GM06990 (cell line): ENCODE results near the gene PODN.

Source experiments
- DNase-seq: peaks from one replicate; pipeline ENCODE4 v3.0.0-alpha.2; 2011; ENCODE audit not compliant: insufficient read length; ENCODE audit errors: extremely low read depth
- H3K27me3 ChIP-seq: replicated peaks from 2 replicates; pipeline ENCODE4 v1.6.0; 2011; ENCODE audit warnings: low read length; ENCODE audit not compliant: control insufficient read depth, insufficient read depth
- H3K36me3 ChIP-seq: 2 replicates; pipeline ENCODE4 v1.5.1; 2011; ENCODE audit warnings: low read length; ENCODE audit not compliant: control insufficient read depth, insufficient read depth
- H3K4me3 ChIP-seq: replicated peaks from 2 replicates; pipeline ENCODE4 v1.5.1; 2011; ENCODE audit warnings: low read depth, mild to moderate bottlenecking, control low read depth, low read length
- TF ChIP-seq, protein P1 (sequence below): IDR thresholded peaks from 2 replicates; pipeline ENCODE4 v1.5.1; 2011; ENCODE audit warnings: low read length, control low read depth, mild to moderate bottlenecking, inconsistent platforms; ENCODE audit not compliant: insufficient read depth, poor library complexity, severe bottlenecking

Gene PODN

DNA sequence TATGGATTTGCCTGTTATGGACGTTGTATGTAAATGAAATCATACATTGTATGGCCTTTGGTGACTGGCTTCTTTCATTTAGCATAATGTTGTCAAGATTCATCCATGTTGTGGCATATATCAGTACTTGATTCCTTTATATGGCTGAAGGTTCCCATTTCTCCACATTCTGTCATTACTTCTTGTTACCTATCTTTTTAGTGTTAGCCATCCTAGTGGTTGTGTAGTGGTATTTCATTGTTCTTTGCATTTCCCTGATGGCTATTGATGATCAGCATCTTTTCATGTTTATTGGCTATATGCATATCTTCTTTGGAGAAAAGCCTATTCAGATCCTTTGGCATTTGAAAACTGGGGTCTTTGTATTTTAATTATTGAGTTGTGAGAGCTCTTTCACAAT is 39.8 kb upstream of the PODN start:
- TF ChIP-seq, protein P1, sequence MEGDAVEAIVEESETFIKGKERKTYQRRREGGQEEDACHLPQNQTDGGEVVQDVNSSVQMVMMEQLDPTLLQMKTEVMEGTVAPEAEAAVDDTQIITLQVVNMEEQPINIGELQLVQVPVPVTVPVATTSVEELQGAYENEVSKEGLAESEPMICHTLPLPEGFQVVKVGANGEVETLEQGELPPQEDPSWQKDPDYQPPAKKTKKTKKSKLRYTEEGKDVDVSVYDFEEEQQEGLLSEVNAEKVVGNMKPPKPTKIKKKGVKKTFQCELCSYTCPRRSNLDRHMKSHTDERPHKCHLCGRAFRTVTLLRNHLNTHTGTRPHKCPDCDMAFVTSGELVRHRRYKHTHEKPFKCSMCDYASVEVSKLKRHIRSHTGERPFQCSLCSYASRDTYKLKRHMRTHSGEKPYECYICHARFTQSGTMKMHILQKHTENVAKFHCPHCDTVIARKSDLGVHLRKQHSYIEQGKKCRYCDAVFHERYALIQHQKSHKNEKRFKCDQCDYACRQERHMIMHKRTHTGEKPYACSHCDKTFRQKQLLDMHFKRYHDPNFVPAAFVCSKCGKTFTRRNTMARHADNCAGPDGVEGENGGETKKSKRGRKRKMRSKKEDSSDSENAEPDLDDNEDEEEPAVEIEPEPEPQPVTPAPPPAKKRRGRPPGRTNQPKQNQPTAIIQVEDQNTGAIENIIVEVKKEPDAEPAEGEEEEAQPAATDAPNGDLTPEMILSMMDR, result no peak
- Histone ChIP-seq H3K27me3 (no peaks in the 10 kb centered on the region), H3K36me3 (no peaks in the 10 kb centered on the region; the same call in 1 of the 2 replicates), H3K4me3 (no peak overlapping the region)
- DNase-seq, result no peak

DNA sequence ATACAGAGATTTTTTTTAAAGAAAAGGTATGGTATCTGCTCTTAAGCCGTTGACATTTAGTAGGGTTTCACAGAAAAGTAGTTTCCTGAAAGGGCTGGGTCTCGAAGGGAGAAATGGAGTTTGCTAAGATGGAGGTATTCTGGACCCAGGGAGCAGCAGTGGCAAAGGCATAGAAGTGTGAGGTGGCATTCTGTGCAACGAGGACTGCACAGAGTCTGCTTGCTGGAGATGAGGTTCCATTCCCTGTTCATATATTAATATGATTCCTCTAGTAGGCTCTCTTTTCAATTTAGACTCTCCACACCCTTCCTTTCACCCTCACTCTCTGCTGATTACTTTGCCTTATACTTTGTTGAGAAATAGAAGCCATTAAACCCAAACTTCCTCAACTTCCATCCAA is 38.5 kb upstream of the PODN start:
- DNase-seq, result no peak
- no peaks in the 10 kb centered on the region for H3K27me3 ChIP-seq
- no peak overlapping the region for H3K4me3 ChIP-seq
- TF ChIP-seq, protein P1, result no peak
- no peaks in the 10 kb centered on the region for H3K36me3 ChIP-seq

DNA sequence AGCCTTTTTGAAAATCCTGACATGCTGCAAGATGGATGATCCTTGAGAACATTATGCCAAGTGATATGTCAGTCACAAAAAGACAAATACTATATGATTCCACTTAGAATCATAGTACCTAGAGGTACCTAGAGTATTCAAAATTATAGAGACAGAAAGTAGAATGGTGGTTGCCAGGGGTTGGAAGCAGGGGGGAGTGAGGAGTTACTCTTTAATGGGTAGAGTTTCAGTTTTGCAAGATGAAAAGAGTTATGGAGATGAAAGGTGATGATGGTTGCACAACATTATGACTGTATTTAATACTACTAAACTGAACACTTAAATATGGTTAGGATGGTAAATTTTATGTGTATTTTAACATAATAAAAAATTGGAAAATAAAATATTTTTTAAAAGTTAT is 37.9 kb upstream of the PODN start:
- no peaks in the 10 kb centered on the region for H3K36me3 ChIP-seq
- TF ChIP-seq, protein P1, result no peak
- H3K27me3 ChIP-seq, result no peaks in the 10 kb centered on the region
- no peak for DNase-seq
- H3K4me3 ChIP-seq, result no peak overlapping the region

DNA sequence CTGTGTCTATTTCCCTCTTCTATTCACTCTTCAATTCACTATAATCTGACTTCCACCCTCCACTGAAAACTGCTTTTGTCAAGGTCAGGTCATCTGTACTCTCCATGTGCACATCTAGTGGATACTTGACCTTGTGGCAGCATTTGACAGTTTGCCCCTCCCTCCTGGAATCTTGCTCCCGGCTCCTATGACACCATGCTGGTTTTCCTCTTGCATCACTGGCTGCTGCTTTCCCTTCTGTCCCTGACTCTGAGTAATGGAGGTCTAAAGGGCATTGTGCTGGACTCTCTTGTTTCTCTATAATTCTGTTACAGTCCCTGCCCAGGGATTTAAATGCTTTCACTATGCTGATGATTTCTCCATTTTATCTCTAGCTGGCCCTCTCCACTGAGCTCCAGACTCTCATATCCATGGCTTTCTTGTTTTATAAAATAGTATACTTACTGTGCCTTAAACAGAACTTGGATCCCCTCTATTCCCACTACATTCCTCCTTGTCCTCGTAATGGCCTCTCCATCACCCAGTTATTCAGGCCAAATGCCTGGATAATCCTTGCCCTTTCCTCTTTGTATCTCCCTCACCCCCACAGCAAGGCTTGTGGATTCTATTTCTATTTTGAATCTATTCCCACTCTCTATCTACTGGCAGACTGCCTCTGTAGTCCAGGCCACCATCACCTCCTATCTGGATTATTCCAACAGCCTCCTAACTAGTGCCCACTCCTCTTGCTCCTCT is 36.8 kb upstream of the PODN start:
- no peak for DNase-seq
- Histone ChIP-seq H3K36me3 (no peaks in the 10 kb centered on the region), H3K27me3 (no peaks in the 10 kb centered on the region), H3K4me3 (no peak overlapping the region)
- TF ChIP-seq, protein P1, result no peak

DNA sequence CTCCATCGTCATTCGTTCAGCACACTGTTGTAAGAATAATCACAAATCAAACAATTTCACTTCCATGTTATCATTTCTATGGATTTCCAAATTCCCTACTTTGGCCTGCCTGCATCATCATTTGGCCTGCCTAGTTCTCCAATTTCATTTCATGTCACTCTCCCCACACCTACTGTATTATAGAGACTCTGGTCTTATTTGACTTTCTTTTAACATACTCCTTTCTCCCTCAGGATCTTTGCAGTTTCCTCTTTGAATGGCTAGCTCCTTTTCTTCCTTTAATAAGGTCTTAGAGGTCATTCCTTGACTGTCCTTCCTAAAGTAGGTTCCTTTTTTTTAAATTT is 36.3 kb upstream of the PODN start:
- DNase-seq, result no peak
- no peak overlapping the region for H3K4me3 ChIP-seq
- TF ChIP-seq, protein P1, result no peak
- H3K36me3 ChIP-seq, result no peaks in the 10 kb centered on the region
- no peaks in the 10 kb centered on the region for H3K27me3 ChIP-seq

DNA sequence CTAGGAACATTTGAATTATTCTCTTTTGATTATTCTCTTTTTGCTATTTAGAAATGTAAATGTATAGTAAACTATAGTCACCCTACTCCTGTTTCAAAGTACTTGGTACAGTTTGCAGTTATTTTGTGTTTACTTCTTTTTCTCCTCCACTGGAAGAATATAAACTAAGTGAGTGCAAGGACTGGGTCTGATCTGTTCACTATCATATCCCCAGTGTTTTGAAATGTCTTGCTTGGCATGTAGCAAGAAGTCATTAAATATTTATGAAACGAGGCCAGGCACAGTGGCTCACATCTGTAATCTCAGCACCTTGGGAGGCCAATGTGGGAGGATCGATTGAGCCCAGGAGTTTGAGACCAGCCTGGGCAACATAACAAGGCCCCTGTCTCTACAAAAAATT is 35.8 kb upstream of the PODN start:
- Histone ChIP-seq H3K27me3 (no peaks in the 10 kb centered on the region), H3K36me3 (no peaks in the 10 kb centered on the region), H3K4me3 (no peak overlapping the region)
- no peak for DNase-seq
- TF ChIP-seq, protein P1, result no peak
